ENCODE data around the gene MUC2.

MUC2 gene

DNA sequence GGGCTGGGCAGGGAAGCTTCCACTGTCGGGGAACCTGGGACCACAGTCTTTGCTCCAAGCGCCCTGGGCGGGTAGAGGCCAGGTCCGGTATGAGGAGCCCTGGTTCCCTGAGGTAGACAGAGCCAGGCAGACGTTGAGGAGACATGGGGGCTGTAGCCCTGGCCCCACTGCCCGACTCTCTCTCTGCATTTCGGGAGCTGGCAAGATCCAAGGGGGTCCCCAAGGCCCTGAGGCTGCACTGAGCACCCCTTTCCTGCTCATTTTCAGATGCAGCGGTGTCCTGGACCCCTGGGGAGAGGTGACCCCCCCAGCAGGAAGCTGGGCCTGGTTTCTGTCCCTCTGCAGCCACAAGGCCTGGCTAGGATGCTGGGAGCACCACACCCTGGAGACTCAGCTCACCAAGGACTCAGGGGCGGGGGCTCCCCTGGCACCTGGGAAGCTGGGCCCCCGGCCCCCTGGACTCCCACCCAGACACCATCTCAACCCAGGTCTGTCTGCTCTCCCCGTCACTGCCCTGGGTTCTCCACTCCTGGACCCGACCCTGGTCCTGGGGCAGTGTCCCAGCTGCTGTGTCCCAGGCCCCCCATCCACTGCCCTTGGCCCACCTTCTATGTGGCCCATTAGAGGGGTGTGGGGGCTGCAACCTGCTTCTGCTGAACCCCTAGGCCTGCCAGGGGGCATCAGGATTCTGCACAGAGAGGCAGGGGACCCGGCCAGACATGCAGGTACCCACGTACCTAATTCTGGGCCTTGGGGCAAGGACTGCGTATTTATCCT, 23.1 kb upstream of the MUC2 start:
- no peak for DNase-seq (ENCODE audit: low spot score)

GRCh38 chr11:1052133-1053011, 22.3 kb upstream of the MUC2 start:
- no peak for DNase-seq (ENCODE audit: low spot score)

GRCh38 chr11:1053121-1053901, 21.4 kb upstream of the MUC2 start:
- DNase-seq (ENCODE audit: low spot score) = no peak

GRCh38 chr11:1054143-1055108, 20.2 kb upstream of the MUC2 start:
- no peak for DNase-seq (ENCODE audit: low spot score)

GRCh38 chr11:1055109-1055703, 19.5 kb upstream of the MUC2 start:
- DNase-seq (ENCODE audit: low spot score) = no peak

- no peak for DNase-seq (ENCODE audit: low spot score)
These were observed 18.5 kb upstream of the MUC2 start for GRCh38 chr11:1055990-1056771.

- DNase-seq (ENCODE audit: low spot score) = no peak
These were observed 16.9 kb upstream of the MUC2 start for GRCh38 chr11:1057806-1058205.

DNA sequence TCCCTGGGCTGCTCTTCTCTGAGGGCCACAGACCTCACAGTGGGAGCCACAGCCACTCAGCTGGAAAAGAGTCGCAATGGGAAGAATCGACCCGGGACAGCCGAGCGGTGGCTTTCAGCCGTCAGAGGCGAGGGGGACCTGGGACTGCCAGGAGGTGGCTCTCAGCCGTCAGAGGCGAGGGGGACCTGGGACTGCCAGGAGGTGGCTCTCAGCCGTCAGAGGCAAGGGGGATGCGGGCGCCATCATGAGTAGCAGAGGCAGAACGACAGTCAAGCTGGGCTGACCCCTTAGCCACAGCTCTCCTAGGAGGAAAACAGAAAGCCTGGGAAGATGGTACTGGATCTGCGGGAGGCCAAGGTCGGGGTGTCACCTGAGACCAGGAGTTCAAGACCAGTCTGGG, 14.9 kb upstream of the MUC2 start:
- DNase-seq (ENCODE audit: low spot score) = no peak

DNA sequence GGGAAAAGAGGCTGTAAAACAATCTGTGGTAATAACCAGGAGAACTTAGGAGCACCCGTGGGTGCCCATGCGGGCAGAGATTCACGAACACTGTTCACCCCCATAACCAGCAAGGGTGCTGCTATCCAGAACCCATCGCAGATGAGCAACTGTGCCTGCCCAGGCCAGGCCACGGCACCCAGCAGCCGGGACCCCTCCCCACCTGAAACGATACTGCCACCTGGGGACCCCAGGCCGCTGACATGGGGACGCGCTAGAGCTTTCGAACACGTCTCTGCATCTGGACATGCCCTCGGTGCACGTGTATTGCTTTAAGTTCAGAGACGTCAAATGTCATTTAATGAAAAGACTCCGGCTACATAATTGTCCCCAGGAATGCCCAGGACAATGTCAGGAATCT, 14.3 kb upstream of the MUC2 start:
- no peak for DNase-seq (ENCODE audit: low spot score)

DNA sequence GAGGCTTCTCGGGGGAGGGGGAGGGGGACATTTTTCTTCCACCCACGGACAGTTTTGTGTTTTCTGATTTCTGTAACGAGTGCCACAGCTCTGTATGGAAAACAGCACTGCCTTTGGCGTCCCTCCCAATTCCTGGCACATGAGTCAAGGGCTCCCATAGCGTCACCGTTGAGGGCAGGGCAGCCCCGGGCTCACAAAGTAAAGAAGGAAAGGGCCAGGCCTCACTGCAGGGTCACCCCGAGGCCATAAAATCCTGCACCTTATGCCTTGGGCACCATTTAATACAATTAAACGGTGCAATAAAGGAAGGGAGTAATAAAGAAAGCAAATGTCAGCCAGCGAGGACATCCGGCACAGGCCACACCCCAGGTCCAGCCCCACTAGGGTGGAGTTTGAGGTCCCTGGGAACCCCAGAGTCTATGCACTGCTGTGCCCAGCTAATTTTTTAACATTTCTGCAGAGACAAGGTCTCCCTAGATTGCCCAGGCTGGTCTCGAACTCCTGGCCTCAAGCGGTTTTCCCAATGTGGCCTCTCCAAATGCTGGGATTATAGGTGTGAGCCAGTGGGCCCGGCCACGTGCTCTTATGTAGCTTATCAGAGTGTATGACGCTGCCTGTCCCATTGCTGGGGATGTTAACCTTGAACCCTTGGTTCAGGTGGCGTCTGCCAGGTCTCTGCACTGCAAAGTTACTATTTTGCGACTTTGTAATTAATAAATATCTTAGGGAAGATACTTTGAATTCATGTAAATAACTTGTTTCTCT, 13.6 kb upstream of the MUC2 start:
- no peak for DNase-seq (ENCODE audit: low spot score)

GRCh38 chr11:1062075-1062820, 12.4 kb upstream of the MUC2 start:
- no peak for DNase-seq (ENCODE audit: low spot score)

DNA sequence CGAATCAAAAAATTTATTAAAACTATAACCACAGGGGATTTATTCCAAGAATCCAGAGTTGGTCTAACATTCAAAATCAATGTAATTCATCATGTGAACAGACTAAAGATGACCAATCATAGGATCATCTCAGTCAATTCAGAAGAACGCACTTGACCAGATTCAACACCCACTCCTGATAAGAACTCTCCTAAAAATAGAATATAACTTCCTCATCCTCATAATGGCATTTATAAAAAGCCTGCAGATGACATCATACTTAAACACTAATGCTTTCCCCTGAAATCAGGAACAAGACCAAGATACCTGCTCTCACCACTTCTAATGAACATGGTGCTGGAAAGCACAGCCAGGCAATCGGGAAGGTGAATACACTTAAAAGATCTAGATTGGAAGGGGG, 10.5 kb upstream of the MUC2 start:
- no peak for DNase-seq (ENCODE audit: low spot score)

DNA sequence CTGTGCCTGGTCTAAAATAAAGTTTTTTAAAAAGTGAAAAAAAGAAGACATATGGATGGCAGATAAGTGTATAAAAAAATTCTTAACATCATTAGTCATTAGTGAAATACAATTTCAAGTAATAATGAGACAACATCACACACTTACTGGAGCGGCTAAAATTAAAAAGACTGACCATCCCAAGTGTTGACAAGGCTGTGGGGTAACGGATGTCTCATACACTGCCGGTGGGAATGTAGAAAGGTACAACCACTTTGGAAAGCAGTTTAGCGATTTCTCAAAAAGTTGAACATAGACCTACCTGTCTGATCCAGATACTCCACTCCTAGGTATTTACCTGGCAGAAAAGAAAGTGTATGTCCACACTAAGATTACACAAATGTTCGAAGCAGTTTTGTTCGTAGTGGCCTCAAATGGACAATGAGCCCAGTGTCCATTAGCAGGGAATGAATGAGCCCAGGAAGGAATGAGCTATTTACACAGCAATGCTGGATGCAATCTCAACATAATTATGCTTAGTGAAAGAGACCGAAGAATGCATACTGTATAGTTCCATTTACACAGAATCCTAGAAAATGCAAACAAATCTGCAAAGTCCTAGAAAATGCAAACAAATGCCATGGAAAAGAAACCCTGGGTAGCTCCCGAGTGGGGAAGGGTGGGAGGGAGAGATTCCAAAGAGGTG, 6.7 kb upstream of the MUC2 start:
- no peak for DNase-seq (ENCODE audit: low spot score)

GRCh38 chr11:1069740-1070139, 4.9 kb upstream of the MUC2 start:
- no peak for DNase-seq (ENCODE audit: low spot score)

DNA sequence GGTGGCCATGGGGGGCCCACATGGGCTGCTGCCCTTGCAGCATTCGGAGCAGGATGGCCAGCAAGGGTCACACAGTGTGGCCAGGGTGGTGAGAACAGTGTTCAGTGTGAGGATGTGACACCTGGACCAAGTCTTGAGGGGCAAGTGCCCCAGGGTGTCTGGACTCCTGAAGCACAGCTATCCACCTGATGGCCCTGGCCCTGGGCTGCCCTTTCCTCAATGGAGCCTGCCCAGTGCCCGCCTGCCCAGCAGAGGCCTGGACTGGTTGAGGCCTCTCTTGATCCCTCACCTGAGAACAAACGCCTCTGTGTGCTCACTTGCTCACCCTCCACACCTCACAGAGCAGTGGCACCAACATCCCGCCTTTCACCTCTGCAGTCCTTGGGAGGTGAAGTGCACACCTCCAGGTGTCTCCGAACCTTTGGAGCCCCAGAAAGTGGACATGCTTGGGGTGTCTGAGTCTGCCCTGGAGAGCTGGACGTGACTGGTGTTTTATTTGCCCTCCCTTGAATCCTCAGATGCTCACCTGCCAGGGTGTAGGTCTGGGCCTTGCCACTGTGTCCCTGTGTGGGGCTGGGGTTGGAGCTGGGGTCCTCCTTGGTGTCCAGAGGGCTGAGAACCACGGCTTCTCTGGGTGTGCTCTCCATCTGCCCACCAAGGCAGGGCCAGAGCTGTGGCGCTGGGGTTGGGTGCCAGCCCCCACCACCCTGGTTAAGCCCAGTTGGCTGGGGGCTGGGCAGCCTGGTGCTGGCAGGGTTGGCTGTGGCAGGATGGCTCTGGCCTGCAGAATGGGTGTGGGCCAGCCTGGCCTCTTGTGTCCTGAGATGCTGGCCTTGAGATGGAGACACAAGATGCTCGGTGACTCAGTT, 3.8 kb upstream of the MUC2 start:
- DNase-seq (ENCODE audit: low spot score) = no peak

GRCh38 chr11:1071571-1072115, 3.0 kb upstream of the MUC2 start:
- no peak for DNase-seq (ENCODE audit: low spot score)

All from ecto neural progenitor cell (in vitro differentiated cells).